ENCODE measurements around the gene ARHGEF28.

The ARHGEF28 gene

DNA sequence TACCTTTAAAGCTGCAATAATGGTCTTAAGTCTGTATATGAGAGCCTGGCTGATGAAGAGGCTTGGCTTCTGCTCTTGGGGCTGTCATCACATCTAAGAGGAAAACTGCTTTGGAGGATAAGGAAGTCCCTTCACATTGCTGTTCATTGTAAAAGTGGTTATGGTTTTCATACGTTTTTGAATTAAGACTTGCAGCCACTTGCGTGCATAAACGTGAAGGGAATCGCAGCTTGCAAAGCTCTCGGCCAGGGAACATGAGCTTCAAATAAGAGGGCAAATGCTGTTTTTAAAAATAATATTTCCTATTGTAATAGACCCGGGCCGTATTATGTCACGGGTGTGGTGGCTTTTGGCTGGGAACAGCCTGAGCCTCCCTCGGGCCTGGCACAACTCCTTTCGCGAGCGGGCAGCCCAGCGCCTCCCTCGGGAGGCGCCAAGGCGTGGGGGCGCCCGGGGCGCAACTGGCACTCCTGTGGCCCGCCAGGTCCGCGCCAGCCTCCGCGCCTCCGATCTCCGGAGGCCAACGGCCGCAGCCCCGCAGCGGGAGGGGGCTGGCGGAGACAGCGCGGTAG lies 538 bp upstream of the ARHGEF28 start:
- in situ Hi-C loops (cut with HindIII; ENCODE audit: low pct_unique_long_range_greater_than_20kb, low sequenced_read_pairs), result no loop called here
- no peak for DNase-seq (ENCODE audit: low read depth in 1 of 2, low spot score in 1 of 2)
- no peak for TF ChIP-seq JUND (IDR thresholded peaks at IDR 0.05; ENCODE audit: low read depth)

DNA sequence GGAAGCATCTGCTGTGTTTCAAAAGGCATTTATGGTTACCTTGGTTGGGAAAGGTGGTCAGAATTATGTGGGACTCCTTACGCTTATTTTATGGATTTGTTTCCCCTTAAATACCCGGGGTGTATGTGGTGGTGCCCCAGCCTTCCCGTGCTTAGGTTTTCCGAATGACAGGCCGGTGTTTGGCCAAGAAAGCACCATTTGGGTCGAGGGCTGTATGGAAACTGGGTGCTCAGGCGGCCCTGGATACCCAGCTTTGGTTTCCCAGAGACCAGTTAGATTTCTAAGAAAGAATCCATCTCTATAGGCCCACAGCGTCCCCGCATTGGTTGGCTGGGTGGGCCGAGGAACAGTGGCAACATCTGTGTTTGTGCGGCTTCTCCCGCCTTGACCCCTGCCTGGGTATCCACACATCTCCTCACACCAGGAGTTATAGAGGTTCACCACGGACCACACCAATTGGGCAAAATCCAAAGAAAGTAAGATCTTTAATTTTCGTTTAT lies 868 bp downstream of the ARHGEF28 start:
- no peak for TF ChIP-seq JUND (IDR thresholded peaks at IDR 0.05; ENCODE audit: low read depth)
- in situ Hi-C loops (cut with HindIII; ENCODE audit: low pct_unique_long_range_greater_than_20kb, low sequenced_read_pairs), result no loop called here
- no peak for DNase-seq (ENCODE audit: low read depth in 1 of 2, low spot score in 1 of 2)

DNA sequence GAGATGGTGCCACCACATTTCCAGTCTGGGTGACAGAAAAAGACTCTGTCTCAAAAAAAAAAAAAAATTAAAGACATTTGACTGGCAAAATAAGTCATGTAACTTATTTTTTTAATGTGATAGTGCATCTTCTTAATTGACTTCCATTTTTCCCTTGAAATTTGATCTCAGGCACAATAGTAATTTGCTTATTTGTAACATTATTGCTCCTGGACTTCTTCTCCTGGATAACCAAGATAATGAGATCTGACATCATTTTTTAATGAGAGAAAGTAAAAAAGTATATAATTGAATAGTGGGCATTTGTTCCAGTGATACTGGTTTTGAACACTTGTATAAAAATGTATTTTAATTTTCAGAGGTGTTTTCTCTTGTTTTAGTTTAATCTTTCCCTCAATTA lies 3.5 kb downstream of the ARHGEF28 start:
- in situ Hi-C loops (cut with HindIII; ENCODE audit: low pct_unique_long_range_greater_than_20kb, low sequenced_read_pairs), result no loop called here
- TF ChIP-seq JUND (IDR thresholded peaks at IDR 0.05; ENCODE audit: low read depth), result no peak
- DNase-seq (ENCODE audit: low read depth in 1 of 2, low spot score in 1 of 2), result no peak

DNA sequence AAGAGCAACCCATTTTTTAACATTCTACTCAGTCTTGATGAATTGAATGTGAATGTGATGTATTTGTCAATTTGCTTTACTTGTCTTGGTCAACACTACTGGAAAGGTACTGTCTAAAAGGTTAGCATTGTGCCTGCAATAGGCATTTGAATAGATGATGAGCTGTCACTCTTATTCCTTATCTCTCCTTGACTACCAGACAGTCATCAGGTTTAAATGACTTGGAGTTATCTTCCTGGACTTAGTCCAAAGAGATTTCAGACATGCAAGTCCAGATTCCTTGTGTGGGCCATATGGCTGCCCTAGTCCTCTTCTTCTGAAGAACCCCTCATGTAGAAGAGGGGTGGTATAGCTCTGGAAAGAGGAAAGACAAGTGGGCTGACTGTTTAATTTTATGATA lies 4.8 kb downstream of the ARHGEF28 start:
- in situ Hi-C loops (cut with HindIII; ENCODE audit: low pct_unique_long_range_greater_than_20kb, low sequenced_read_pairs), result no loop called here
- DNase-seq (ENCODE audit: low read depth in 1 of 2, low spot score in 1 of 2), result no peak
- no peak for TF ChIP-seq JUND (IDR thresholded peaks at IDR 0.05; ENCODE audit: low read depth)

DNA sequence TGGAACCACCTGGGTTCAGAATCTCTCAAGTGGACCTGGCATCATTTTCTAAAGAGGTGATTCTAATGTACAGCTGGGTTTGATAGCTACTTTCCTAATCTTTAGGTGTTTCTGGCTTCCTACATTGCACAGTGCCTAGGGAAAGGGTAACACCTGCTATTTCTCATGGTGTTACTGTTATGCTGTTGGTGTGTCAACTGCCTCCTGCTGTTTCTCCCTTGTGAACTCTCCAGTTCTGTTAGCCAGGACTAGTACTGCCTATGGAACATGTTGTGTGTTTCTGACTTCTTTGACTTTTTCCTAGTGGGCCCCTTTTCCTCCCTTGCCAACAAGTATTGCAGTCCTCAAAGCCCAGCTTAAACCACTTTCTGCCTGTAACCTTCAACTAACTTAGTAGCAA lies 5.5 kb downstream of the ARHGEF28 start:
- no peak for TF ChIP-seq JUND (IDR thresholded peaks at IDR 0.05; ENCODE audit: low read depth)
- in situ Hi-C loops (cut with HindIII; ENCODE audit: low pct_unique_long_range_greater_than_20kb, low sequenced_read_pairs), result no loop called here

DNA sequence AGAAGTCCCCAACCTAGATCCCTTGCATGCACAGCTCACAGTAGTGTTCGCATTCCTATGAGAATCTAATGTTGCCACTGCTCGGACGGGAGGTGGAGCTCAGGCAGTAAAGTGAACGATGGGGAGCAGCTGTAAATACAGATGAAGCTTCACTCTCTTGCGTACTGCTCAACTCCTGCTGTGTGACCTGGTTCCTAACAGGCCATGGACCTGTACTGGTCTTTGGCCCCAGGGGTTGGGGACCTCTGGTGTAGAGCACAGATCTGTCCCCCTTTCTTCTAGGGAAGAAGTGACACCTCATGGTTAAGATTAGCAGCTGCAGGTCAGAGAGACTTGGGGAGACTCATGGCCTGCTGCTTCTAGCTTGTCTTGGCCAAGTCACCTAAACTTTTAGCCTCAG lies 7.1 kb downstream of the ARHGEF28 start:
- no peak for DNase-seq (ENCODE audit: low read depth in 1 of 2, low spot score in 1 of 2)
- TF ChIP-seq JUND (IDR thresholded peaks at IDR 0.05; ENCODE audit: low read depth), result no peak
- in situ Hi-C loops (cut with HindIII; ENCODE audit: low pct_unique_long_range_greater_than_20kb, low sequenced_read_pairs), result no loop called here

More for the DNA sequence above, 5.5 kb downstream of the ARHGEF28 start:
- DNase-seq (ENCODE audit: low read depth in 1 of 2, low spot score in 1 of 2), result no peak

DNA sequence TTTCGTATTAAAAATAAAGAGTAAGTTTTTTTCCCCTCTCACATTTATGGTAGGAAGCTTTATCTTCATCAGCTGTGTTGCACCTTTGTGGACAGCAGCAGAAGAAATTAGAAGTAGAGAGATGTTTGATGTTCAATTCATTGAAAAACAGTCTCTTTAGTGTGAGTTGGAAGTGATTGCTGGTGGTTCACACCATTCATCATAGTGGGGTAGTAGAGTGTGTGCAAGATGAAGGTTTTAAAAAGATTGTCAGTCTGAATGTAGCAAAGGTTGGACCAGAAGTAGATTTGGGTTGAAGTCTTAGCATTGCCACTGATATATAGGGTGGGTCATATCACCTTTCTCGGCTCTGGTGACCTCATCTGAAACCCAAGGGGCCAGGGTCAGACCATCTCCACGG lies 10.4 kb downstream of the ARHGEF28 start:
- TF ChIP-seq JUND (IDR thresholded peaks at IDR 0.05; ENCODE audit: low read depth), result no peak
- DNase-seq (ENCODE audit: low read depth in 1 of 2, low spot score in 1 of 2), result no peak
- in situ Hi-C loops (cut with HindIII; ENCODE audit: low pct_unique_long_range_greater_than_20kb, low sequenced_read_pairs), result no loop called here

DNA sequence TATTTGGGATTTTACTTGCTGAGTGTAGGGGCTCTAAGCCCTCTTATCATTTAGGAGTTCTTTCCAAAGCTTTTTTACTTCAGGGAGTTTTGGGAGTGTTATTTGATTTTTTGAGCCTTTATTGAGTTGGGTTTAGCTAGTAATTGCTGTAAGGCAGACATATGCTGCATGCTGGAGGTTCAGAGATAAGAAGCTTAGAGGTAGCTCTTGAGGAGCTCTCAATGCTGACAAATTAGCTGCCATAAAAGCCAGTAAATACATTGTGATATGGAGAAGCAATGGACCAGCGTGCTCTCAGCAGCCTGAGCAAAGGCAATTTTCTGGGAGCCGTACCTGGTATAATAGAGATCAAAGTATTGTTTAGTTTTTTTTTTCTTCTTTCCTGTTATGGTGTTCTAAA lies 11.6 kb downstream of the ARHGEF28 start:
- TF ChIP-seq JUND (IDR thresholded peaks at IDR 0.05; ENCODE audit: low read depth), result no peak
- in situ Hi-C loops (cut with HindIII; ENCODE audit: low pct_unique_long_range_greater_than_20kb, low sequenced_read_pairs), result no loop called here
- no peak for DNase-seq (ENCODE audit: low read depth in 1 of 2, low spot score in 1 of 2)

DNA sequence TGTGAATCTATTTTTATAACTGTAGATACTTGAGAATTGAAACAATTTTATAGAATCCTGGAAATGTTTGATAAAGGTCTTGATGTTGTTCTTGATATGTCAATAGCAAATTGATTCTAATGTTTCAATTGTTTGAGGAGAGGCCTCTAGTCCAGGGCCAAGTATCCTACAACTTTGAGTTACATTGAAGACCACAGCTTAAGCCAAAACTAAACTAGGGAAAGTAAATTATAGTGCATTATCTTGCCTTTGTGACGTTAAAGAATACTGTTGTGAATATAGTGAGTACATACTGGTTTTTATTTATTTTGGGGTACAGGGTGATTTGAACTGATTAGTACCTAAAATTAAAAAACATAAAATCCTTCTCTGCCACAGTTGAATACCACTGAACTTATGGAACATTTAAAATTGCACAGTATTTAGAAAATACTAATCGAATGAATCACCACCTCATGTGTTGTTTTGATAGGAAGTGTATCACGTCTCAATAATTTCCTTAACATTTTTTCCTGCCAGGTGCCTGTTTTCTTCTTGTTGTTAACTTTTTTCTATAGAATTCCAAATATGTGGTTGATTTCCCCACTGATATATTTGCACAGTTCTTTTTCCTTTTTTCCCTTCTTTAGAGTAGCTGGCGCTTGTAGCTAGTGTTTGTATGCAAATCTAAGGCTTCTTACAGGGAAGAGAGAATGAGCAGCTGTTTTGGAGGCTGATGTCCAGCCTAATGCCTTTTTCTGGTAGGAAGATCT lies 12.5 kb downstream of the ARHGEF28 start:
- DNase-seq (ENCODE audit: low read depth in 1 of 2, low spot score in 1 of 2), result no peak
- in situ Hi-C loops (cut with HindIII; ENCODE audit: low pct_unique_long_range_greater_than_20kb, low sequenced_read_pairs), result no loop called here
- TF ChIP-seq JUND (IDR thresholded peaks at IDR 0.05; ENCODE audit: low read depth), result no peak

DNA sequence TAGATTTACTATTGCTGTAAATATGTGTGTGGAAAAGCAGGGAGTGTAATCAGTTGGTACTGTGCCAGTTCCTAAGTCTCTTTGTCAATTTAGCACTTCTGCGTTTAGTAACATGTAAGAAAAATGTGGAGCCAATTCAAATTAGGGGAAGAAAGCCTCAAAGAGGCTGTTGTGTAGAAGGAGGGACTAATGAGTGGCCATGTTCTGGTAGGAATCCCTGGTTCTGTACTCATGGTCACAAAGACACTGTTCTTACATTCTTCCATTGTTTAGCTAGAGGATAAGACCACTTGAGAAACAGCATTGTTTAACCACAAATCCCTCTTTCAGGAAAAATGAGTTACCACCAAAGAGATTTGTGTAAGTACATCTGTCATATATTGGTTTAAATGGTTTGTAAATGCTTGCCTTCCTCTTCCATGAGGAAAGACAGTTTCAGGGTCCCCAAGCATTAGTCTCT lies 14.9 kb downstream of the ARHGEF28 start:
- no peak for DNase-seq (ENCODE audit: low read depth in 1 of 2, low spot score in 1 of 2)
- in situ Hi-C loops (cut with HindIII; ENCODE audit: low pct_unique_long_range_greater_than_20kb, low sequenced_read_pairs), result no loop called here
- TF ChIP-seq JUND (IDR thresholded peaks at IDR 0.05; ENCODE audit: low read depth), result no peak

DNA sequence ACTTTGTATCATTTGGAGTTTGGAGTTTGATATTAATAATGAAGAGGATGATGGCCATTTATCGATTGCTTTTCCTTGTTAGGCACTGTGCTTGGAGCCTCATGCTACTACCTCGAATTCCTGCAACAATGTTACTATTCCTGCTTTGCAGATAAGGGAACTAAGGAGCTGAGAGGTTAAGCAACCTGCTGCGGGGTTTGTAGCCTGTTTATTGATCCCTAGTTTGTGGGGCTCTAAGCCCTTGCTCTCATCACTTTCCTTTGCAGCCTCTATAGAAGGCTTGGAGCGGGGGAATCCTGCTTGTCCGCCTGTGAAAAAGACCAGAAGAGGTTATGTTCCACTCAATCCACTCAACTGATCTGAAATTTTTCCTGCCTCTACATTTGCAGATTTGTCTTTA lies 15.8 kb downstream of the ARHGEF28 start:
- in situ Hi-C loops (cut with HindIII; ENCODE audit: low pct_unique_long_range_greater_than_20kb, low sequenced_read_pairs), result no loop called here

DNA sequence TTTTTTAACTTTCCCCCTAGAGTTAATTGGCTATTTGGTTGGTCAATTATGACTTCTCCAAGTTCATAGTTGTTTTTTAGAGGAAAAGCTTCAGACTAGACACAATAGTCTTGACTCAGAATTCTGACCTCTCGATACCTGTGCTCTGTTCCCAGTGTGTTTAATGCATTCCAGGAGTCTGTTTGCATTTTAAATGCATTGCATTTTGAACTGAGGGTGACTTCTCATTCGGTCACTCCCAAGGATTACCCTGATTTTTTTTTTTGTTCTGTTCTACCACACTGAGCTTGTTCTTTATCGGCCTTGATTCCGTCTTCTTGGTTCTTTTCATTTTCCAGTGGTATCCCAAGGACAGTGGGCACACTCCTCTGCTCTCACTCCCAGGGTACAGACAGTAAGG lies 16.3 kb downstream of the ARHGEF28 start:
- no peak for TF ChIP-seq JUND (IDR thresholded peaks at IDR 0.05; ENCODE audit: low read depth)
- in situ Hi-C loops (cut with HindIII; ENCODE audit: low pct_unique_long_range_greater_than_20kb, low sequenced_read_pairs), result no loop called here
- no peak for DNase-seq (ENCODE audit: low read depth in 1 of 2, low spot score in 1 of 2)

More for the DNA sequence above, 15.8 kb downstream of the ARHGEF28 start:
- DNase-seq (ENCODE audit: low read depth in 1 of 2, low spot score in 1 of 2), result no peak
- TF ChIP-seq JUND (IDR thresholded peaks at IDR 0.05; ENCODE audit: low read depth), result no peak

DNA sequence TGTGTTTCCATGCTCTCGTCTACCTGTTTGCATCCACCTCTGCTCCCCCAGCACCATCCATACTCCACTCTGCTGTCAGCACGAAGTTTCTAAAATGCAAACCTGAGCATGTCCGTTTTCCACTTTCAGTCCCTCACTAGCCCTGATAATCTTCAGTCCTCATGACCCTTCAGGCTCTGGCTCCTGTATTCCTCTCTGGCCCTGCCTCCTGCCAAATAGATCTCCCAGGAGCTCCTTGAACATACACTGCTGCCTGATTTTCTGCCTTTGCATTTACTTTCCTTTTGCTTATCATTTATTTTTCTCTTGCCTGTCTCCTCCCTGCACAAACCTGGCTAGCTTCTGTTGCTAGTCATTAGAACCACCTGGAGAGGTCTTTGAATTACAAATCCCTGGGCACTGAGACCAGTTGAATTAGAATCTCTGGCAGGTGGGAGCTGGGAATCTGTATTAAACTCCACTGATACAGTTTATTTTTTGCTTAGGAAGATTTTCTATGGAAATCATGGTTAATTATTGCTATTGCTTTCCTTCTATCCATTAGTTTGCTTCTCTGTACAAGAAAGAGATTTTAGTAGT lies 18.5 kb downstream of the ARHGEF28 start:
- in situ Hi-C loops (cut with HindIII; ENCODE audit: low pct_unique_long_range_greater_than_20kb, low sequenced_read_pairs), result no loop called here
- no peak for DNase-seq (ENCODE audit: low read depth in 1 of 2, low spot score in 1 of 2)
- TF ChIP-seq JUND (IDR thresholded peaks at IDR 0.05; ENCODE audit: low read depth), result no peak
